Loucy (cell line): ENCODE results near the gene BTAF1.

Source experiments
- CTCF ChIP-seq: fragments of 200-600 bp; sonication (generic); conservative IDR thresholded peaks from 2 replicates; pipeline ENCODE4 v1.5.1; 2014; ENCODE audit warnings: mild to moderate bottlenecking, antibody characterized with exemption, low read length
- EZH2phosphoT487 ChIP-seq: fragments of 200-600 bp; IDR thresholded peaks from 2 replicates; pipeline ENCODE4 v1.6.1; 2018; ENCODE audit warnings: antibody characterized with exemption, mild to moderate bottlenecking, moderate library complexity, borderline replicate concordance

DNA sequence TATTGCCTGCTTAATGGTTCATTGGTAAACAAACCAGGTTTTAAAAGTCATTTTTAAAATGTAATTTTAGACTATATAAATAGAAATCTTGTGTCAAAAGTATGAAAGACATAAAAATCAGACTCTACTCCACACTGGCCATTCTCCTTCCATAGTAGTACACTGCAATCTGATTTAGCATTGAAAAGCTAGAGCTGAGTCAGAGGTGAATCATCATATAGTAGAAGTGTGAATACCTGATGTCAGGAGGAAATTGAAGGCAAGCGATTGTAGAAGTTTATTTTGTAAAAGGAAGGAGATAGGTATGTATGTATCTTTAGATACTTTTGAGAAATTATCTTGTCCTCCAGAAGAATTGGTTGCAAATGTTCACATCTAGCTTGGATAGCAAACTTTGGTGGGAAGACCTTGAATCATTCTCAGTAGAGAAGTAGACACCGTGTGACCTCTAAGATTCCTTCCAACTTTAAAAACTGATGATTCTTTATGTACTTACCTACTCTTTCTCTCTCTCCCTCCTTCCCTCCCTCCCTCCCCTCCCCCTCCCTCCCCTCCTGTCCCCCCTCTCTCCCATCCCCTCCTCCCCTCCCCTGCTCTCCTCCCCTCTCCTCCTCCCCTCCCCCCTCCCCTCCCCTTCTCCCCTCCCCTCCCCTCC is 88.1 kb downstream of the BTAF1 start:
- no peak for TF ChIP-seq CTCF
- TF ChIP-seq EZH2phosphoT487: no peak
